Pancreas (tissue), 10 donors: ENCODE results near the gene UCN. TPM values are rescaled to one million over a fixed set of nuclear protein-coding genes. Genes with fewer than 3 reads are reported as not detected.

Experiments
- ATAC-seq, 4 donors: fragments of 200-7000 bp; cut with Tn5 transposase; one replicate each; pipeline versions ENCODE4 v1.8.0 to v1.9.1; 2020; ENCODE audit warnings: mild to moderate bottlenecking in 4 of 4, moderate library complexity in 4 of 4
- DNase-seq, 6 donors: peaks; one replicate each; pipeline ENCODE4 v3.0.0-alpha.2; 2020
- FAIRE-seq: peaks from 2 replicates; lab custom pipeline; 2012; peaks lifted over from hg19 to GRCh38; lab: Jason Lieb, UNC
- H3K27ac ChIP-seq, 4 donors: fragments of 200-600 bp; sonication (generic); 1 replicate in 3 of 4; 2 replicates in 1 of 4; pipeline versions ENCODE4 v1.5.0 to v1.8.0; 2020
- H3K27me3 ChIP-seq, 4 donors: fragments of 200-600 bp; one replicate each; pipeline ENCODE4 v1.8.0; 2021
- H3K36me3 ChIP-seq, 3 donors: fragments of 200-600 bp; sonication (generic) in 1 of 3; one replicate each; pipeline versions ENCODE4 v1.5.0 to v1.8.0; 2020 to 2021
- H3K4me1 ChIP-seq, 3 donors: fragments of 200-600 bp; one replicate each; pipeline ENCODE4 v1.8.0; 2021
- H3K4me3 ChIP-seq, 4 donors: fragments of 200-600 bp; sonication (generic) in 2 of 4; one replicate each; pipeline versions ENCODE4 v1.5.0 to v1.8.0; 2020 to 2021
- H3K9me3 ChIP-seq, 4 donors: fragments of 200-600 bp; one replicate each; pipeline ENCODE4 v1.8.0; 2021
- WGBS, 2 donors: extraction: QIAGEN DNeasy Blood & Tissue Kit; methylation state at CpG; one replicate each; pipeline ENCODE4 v1.1.7; 2013; 5-methylcytosine and 5-hydroxymethylcytosine counted together
- intact Hi-C, 3 donors: fragments of 100-400 bp; cut with DNase I; formaldehyde crosslinking; loops; one replicate each; pipeline versions ENCODE4 v1.11.1 to v1.14.2; 2022
- polyA plus RNA-seq, 2 donors: library from polyadenylated mRNA; stranded (reverse); fragments of 200-250 nt; gene quantifications; one replicate each; pipeline ENCODE4 v1.2.3, GENCODE V29; 2013
- total RNA-seq, 6 donors: library from RNA; stranded (reverse); fragmentation: NEBNext Ultra II Directional in 4 of 6; extraction: Animal tissue kit (Norgen Biotek cat#: 25700) in 4 of 6; gene quantifications; one replicate each; pipeline versions ENCODE4 v1.2.1 to v1.2.4, GENCODE V29; 2021 to 2023
- TF ChIP-seq, protein P1 (sequence below), 4 donors: fragments of 200-600 bp; sonication (generic) in 3 of 4; IDR thresholded peaks; one replicate each; pipeline versions ENCODE4 v1.5.0 to v1.8.0; 2021; ENCODE audit warnings: antibody characterized with exemption in 4 of 4
- donor health status: healthy with polysubstance abuse.
- donor health status: DM: no; HTN: no; CAD: no; lungs with moderate emphysema.
- donor health status: DM: no; HTN: no; CAD: no.
- donor health status: control.
- donor health status: control.
- donor health status: Bipolar disorder and iron deficiency.
- donor health status: DM: yes; HTN: yes; CAD: no.
- donor health status: DM: no; HTN: no; CAD: no.
- donor health status: DM: no; HTN: no; CAD: no.
- donor health status: DM: yes; HTN: yes; CAD: no.

The UCN gene, protein sequence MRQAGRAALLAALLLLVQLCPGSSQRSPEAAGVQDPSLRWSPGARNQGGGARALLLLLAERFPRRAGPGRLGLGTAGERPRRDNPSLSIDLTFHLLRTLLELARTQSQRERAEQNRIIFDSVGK
- 1 to 10 TPM in 1 of 6 donors, under 1 TPM in 5; 0.51 to 1.0 (median 0.76) TPM for total RNA-seq
- 1 to 10 TPM; 2.7 to 4.6 TPM for polyA plus RNA-seq

DNA sequence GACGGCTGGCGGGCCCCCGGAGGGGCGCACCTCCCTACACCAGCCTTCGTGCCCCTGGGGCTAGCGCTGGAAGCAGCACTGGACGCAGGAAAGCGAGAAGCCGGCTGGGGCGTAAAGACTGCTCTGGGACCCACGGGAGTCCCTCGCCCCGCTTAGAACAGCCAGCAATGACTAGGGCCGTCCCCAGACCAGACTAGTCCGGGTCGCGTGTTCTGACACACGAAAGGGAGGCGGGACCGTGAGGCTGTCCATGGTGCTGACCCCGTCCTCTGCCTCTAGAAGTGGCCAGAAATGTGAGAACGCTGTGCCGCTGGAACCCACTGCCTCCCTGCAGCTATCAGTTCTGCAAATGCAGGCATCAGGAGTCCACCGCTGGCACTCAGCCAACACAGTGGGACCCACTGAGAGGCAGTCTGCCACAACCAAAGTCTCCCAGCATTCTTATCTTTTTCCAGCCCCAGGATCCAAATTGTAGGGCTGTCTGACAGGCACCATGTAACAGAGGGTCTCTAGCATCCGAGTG is at the start of gene UCN:
Gene UCN, minus strand, starts transcription at position 87 of the 523 bp plus-strand sequence. CDS start 550 bp downstream, outside the sequence.
- DNase-seq = peak; percentile 28 to 81 (median 54)
- intact Hi-C loops = no loop called here
- TF ChIP-seq, protein P1, sequence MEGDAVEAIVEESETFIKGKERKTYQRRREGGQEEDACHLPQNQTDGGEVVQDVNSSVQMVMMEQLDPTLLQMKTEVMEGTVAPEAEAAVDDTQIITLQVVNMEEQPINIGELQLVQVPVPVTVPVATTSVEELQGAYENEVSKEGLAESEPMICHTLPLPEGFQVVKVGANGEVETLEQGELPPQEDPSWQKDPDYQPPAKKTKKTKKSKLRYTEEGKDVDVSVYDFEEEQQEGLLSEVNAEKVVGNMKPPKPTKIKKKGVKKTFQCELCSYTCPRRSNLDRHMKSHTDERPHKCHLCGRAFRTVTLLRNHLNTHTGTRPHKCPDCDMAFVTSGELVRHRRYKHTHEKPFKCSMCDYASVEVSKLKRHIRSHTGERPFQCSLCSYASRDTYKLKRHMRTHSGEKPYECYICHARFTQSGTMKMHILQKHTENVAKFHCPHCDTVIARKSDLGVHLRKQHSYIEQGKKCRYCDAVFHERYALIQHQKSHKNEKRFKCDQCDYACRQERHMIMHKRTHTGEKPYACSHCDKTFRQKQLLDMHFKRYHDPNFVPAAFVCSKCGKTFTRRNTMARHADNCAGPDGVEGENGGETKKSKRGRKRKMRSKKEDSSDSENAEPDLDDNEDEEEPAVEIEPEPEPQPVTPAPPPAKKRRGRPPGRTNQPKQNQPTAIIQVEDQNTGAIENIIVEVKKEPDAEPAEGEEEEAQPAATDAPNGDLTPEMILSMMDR (IDR thresholded peaks at IDR 0.05) = no peak
- Histone ChIP-seq H3K36me3 (no peaks in the 10 kb centered on the region), H3K27ac (no peak within 1 kb of the TSS), H3K27me3 (peaks cover 0 to 12% (median 3%) of the 10 kb centered on the region in 4 donors), H3K4me3 (no peak within 1 kb of the TSS), H3K9me3 (no peaks in the 10 kb centered on the region), H3K4me1 (peaks cover 0 to 11% (median 8%) of the 10 kb centered on the region in 3 donors)
- ATAC-seq = peak in 3 of 4 donors; percentile 29 to 74 (median 37)
- 33 to 37% methylated on average over 25 of the region's 25 CpGs for WGBS, 2 donors
- FAIRE-seq = no peak

DNA sequence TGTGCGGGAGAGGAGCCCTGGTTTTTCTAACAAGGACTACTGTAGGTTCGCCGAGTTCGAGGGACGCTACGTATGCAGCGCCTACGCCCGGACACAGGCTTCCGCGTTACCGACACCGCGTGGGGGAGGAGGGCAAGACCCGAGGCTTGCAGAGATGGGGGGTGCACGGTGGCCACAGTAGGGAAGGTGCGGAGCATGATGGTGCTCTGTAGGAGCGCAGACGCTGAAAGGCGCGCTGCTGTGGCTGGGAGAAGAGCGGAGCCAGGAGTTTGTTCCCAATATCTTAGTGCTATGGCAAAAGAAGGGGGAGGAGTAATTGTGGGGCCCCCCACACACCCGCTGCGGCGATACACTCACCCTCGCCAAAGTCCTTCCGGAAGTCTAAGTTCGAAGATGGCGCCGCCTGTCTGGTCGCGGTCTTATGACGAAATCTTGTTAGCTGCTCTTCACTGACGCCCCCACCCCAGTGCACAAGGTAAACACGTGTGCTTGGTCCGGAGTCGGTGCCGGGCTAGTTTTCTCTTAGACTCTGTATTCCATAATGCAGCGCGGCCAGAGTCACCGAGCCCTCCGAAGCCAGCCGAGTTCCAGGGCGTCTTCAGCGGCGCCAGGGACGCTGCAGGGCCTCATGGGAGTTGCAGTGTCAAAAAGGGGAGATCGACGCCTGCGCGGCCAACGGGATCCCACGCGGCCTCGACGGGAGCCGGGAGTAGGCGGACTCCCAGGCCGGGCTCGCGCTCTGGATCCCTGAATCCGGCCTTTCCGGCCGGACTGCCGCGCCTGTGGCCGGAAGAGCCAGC is 48.3 kb upstream of the UCN start, which contains the start of gene GTF3C2:
Gene GTF3C2, minus strand, starts transcription at position 383 of the 800 bp plus-strand sequence. CDS start 13,210 bp downstream, outside the sequence.
- peak within 1 kb of the TSS; percentile 47 to 91 (median 74) for H3K4me3 ChIP-seq
- no peaks in the 10 kb centered on the region for H3K36me3 ChIP-seq
- TF ChIP-seq, protein P1 (IDR thresholded peaks at IDR 0.05) = no peak
- H3K4me1 ChIP-seq = peaks cover 4 to 29% (median 23%) of the 10 kb centered on the region in 3 donors
- WGBS, 2 donors = 0% methylated on average over 67 of the region's 67 CpGs
- H3K27me3 ChIP-seq = no peaks in the 10 kb centered on the region
- peak within 1 kb of the TSS; percentile 74 to 90 (median 86) for H3K27ac ChIP-seq
- FAIRE-seq = no peak
- DNase-seq = peak; percentile 93 to 98 (median 95)
- H3K9me3 ChIP-seq = no peaks in the 10 kb centered on the region
- intact Hi-C loops = no loop called here
- ATAC-seq = peak; percentile 93 to 98 (median 96)

DNA sequence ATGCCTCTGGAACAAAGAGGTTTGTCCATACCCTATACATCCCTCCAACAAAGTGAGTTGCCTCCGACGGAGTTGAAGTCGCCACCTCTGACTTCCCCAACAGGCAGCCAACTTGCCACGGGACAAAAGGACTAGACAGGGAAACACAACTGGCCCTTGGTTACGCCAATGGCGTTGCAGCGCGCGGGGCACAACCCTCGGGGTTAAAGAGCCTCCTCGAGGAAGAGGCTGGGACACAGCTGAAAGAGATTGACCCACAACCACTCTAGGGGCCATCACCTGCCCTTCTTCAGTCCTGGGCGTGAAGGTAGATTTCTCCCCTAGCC is 47.8 kb upstream of the UCN start:
- no peaks in the 10 kb centered on the region for H3K9me3 ChIP-seq
- H3K27me3 ChIP-seq = no peaks in the 10 kb centered on the region
- no peaks in the 10 kb centered on the region for H3K36me3 ChIP-seq
- H3K27ac ChIP-seq = peak overlapping the region; percentile 74 to 90 (median 86)
- DNase-seq = peak in 5 of 6 donors; percentile 32 to 64 (median 50)
- peaks cover 4 to 29% (median 23%) of the 10 kb centered on the region in 3 donors for H3K4me1 ChIP-seq
- peak; percentile 13 to 39 (median 23) for ATAC-seq
- no peak for FAIRE-seq
- TF ChIP-seq, protein P1 (IDR thresholded peaks at IDR 0.05) = no peak
- intact Hi-C loops = no loop called here
- 0% methylated on average over 12 of the region's 12 CpGs for WGBS, 2 donors
- peak overlapping the region; percentile 47 to 91 (median 74) for H3K4me3 ChIP-seq

DNA sequence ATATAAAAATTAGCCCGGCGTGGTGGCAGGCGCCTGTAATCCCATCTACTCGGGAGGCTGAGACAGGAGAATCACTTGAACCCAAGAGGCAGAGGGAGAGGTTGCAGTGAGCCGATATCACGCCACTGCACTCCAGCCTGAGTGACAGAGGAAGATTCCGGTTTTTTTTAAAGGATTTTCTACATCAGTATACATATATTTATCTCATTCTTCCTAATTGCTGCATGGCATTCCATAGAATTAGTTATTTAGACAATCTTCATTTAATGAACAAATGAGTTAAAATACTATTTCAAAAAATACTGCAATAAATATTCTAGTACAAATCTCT is 46.3 kb upstream of the UCN start:
- H3K4me3 ChIP-seq = no peak overlapping the region
- TF ChIP-seq, protein P1 (IDR thresholded peaks at IDR 0.05) = no peak
- H3K27me3 ChIP-seq = no peaks in the 10 kb centered on the region
- ATAC-seq = no peak
- H3K4me1 ChIP-seq = peaks cover 4 to 29% (median 23%) of the 10 kb centered on the region in 3 donors
- FAIRE-seq = no peak
- intact Hi-C loops = no loop called here
- no peak overlapping the region for H3K27ac ChIP-seq
- no peak for DNase-seq
- WGBS, 2 donors = 84 to 91% methylated on average over 7 of the region's 7 CpGs
- no peaks in the 10 kb centered on the region for H3K36me3 ChIP-seq
- H3K9me3 ChIP-seq = no peaks in the 10 kb centered on the region
